Panc1 (cell line): ENCODE results near the gene XKR3.

Experiments used
- POLR2AphosphoS5 ChIP-seq: IDR thresholded peaks from 2 replicates; pipeline ENCODE4 v1.6.1; 2012; ENCODE audit warnings: mild to moderate bottlenecking, low read depth, low read length, moderate library complexity
- TF ChIP-seq, protein P1 (sequence below): fragments of 450-650 bp; IDR thresholded peaks from 2 replicates; pipeline ENCODE4 v1.5.1; 2017; ENCODE audit warnings: mild to moderate bottlenecking
- TF ChIP-seq, protein P2 (sequence below), 2 experiments: IDR thresholded peaks; 2 replicates each; pipeline ENCODE4 v1.6.1; 2011 to 2012; ENCODE audit warnings: low read depth in 2 of 2, control low read depth in 1 of 2, low read length in 1 of 2, mild to moderate bottlenecking in 1 of 2, moderate library complexity in 1 of 2; ENCODE audit not compliant: insufficient read depth in 1 of 2

DNA sequence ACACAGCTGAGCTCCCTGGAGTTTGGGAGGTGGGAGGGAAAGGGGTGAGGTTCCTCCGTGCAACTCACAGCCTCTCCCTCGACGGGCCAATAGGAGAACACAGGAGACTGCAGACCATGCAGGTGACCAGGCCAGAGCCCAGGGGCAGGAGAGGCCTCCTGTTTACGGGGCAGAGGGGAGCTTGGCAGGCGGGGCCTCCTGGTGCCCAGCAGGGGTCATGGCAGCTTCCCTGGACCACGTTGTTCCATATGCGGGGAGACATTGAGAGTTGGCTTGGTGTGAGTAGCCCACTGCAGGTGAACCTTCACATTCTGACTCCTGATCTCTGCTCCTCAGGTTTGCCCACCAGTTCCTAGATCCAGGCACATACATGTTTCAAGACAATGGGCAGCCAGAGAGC is 19.3 kb upstream of the XKR3 start:
- TF ChIP-seq, protein P1, sequence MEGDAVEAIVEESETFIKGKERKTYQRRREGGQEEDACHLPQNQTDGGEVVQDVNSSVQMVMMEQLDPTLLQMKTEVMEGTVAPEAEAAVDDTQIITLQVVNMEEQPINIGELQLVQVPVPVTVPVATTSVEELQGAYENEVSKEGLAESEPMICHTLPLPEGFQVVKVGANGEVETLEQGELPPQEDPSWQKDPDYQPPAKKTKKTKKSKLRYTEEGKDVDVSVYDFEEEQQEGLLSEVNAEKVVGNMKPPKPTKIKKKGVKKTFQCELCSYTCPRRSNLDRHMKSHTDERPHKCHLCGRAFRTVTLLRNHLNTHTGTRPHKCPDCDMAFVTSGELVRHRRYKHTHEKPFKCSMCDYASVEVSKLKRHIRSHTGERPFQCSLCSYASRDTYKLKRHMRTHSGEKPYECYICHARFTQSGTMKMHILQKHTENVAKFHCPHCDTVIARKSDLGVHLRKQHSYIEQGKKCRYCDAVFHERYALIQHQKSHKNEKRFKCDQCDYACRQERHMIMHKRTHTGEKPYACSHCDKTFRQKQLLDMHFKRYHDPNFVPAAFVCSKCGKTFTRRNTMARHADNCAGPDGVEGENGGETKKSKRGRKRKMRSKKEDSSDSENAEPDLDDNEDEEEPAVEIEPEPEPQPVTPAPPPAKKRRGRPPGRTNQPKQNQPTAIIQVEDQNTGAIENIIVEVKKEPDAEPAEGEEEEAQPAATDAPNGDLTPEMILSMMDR = no peak
- TF ChIP-seq POLR2AphosphoS5 = no peak
- TF ChIP-seq, protein P2, sequence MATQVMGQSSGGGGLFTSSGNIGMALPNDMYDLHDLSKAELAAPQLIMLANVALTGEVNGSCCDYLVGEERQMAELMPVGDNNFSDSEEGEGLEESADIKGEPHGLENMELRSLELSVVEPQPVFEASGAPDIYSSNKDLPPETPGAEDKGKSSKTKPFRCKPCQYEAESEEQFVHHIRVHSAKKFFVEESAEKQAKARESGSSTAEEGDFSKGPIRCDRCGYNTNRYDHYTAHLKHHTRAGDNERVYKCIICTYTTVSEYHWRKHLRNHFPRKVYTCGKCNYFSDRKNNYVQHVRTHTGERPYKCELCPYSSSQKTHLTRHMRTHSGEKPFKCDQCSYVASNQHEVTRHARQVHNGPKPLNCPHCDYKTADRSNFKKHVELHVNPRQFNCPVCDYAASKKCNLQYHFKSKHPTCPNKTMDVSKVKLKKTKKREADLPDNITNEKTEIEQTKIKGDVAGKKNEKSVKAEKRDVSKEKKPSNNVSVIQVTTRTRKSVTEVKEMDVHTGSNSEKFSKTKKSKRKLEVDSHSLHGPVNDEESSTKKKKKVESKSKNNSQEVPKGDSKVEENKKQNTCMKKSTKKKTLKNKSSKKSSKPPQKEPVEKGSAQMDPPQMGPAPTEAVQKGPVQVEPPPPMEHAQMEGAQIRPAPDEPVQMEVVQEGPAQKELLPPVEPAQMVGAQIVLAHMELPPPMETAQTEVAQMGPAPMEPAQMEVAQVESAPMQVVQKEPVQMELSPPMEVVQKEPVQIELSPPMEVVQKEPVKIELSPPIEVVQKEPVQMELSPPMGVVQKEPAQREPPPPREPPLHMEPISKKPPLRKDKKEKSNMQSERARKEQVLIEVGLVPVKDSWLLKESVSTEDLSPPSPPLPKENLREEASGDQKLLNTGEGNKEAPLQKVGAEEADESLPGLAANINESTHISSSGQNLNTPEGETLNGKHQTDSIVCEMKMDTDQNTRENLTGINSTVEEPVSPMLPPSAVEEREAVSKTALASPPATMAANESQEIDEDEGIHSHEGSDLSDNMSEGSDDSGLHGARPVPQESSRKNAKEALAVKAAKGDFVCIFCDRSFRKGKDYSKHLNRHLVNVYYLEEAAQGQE (IDR thresholded peaks at IDR 0.05; ENCODE audit: insufficient read depth in 1 of 2, low read depth in 2 of 2, low read length in 1 of 2) = no peak
